Measurements from ENCODE around the gene HGD.

Gene HGD

DNA sequence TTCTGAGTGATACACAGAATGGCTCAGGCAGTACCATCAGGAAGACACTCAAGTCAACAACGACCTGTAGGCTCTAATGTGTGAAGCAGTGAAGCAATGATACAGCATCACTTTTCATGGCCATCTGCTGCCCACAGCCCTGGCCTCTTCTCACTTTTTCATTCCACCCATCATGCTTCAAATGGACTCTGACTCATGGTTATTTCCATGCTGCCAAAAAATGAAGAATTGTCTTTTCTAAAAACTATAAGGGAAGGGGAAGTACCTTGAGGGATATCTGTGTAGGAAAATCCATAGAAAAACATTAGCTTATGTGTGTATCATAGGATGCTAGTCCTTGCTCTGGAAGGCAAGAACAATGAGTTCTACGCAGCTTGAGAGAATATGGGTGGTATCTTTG is 11.5 kb downstream of the HGD start:
- no peaks in the 10 kb centered on the region for H3K36me3 ChIP-seq (replicated peaks; ENCODE audit: low read depth, low read length)
- no peak for TF ChIP-seq EZH2phosphoT487 (IDR thresholded peaks at IDR 0.05; ENCODE audit: low read depth)
- TF ChIP-seq, protein P1, sequence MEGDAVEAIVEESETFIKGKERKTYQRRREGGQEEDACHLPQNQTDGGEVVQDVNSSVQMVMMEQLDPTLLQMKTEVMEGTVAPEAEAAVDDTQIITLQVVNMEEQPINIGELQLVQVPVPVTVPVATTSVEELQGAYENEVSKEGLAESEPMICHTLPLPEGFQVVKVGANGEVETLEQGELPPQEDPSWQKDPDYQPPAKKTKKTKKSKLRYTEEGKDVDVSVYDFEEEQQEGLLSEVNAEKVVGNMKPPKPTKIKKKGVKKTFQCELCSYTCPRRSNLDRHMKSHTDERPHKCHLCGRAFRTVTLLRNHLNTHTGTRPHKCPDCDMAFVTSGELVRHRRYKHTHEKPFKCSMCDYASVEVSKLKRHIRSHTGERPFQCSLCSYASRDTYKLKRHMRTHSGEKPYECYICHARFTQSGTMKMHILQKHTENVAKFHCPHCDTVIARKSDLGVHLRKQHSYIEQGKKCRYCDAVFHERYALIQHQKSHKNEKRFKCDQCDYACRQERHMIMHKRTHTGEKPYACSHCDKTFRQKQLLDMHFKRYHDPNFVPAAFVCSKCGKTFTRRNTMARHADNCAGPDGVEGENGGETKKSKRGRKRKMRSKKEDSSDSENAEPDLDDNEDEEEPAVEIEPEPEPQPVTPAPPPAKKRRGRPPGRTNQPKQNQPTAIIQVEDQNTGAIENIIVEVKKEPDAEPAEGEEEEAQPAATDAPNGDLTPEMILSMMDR (IDR thresholded peaks at IDR 0.05; ENCODE audit: low read depth, low read length): no peak
- H3K27ac ChIP-seq (ENCODE audit: low read length): no peak overlapping the region
- H3K4me3 ChIP-seq (ENCODE audit: low read length): no peak overlapping the region
- H3K4me2 ChIP-seq (ENCODE audit: low read length): no peak overlapping the region
- no peaks in the 10 kb centered on the region for H3K79me2 ChIP-seq (ENCODE audit: low read length)
- no peaks in the 10 kb centered on the region for H3K4me1 ChIP-seq (ENCODE audit: low read length)
- no peaks in the 10 kb centered on the region for H4K20me1 ChIP-seq (ENCODE audit: insufficient read depth, low read length)
- H3K9me3 ChIP-seq (ENCODE audit: insufficient read depth, low read length): no peaks in the 10 kb centered on the region
- no peak overlapping the region for H3K9ac ChIP-seq (ENCODE audit: low read length)
- H3K27me3 ChIP-seq (ENCODE audit: low read depth, low read length): no peaks in the 10 kb centered on the region
- no peak overlapping the region for H2AFZ ChIP-seq (ENCODE audit: low read depth, low read length)

- H3K9me3 ChIP-seq (ENCODE audit: insufficient read depth, low read length): no peaks in the 10 kb centered on the region
- TF ChIP-seq, protein P1 (IDR thresholded peaks at IDR 0.05; ENCODE audit: low read depth, low read length): no peak
- no peak for TF ChIP-seq EZH2phosphoT487 (IDR thresholded peaks at IDR 0.05; ENCODE audit: low read depth)
- no peak overlapping the region for H3K27ac ChIP-seq (ENCODE audit: low read length)
- no peak overlapping the region for H3K4me3 ChIP-seq (ENCODE audit: low read length)
- H2AFZ ChIP-seq (ENCODE audit: low read depth, low read length): no peak overlapping the region
- H3K4me2 ChIP-seq (ENCODE audit: low read length): no peak overlapping the region
- no peak overlapping the region for H3K9ac ChIP-seq (ENCODE audit: low read length)
- H3K4me1 ChIP-seq (ENCODE audit: low read length): no peaks in the 10 kb centered on the region
- no peaks in the 10 kb centered on the region for H3K27me3 ChIP-seq (ENCODE audit: low read depth, low read length)
- H3K36me3 ChIP-seq (replicated peaks; ENCODE audit: low read depth, low read length): no peaks in the 10 kb centered on the region
- H4K20me1 ChIP-seq (ENCODE audit: insufficient read depth, low read length): no peaks in the 10 kb centered on the region
- no peaks in the 10 kb centered on the region for H3K79me2 ChIP-seq (ENCODE audit: low read length)
Observed at GRCh38 chr3:120664926-120665325, 17.1 kb downstream of the HGD start.

GRCh38 chr3:120661945-120662344 is 20.1 kb downstream of the HGD start:
- Histone ChIP-seq H3K4me2 (ENCODE audit: low read length) (no peak overlapping the region), H3K27ac (ENCODE audit: low read length) (no peak overlapping the region), H3K4me1 (ENCODE audit: low read length) (no peaks in the 10 kb centered on the region)

DNA sequence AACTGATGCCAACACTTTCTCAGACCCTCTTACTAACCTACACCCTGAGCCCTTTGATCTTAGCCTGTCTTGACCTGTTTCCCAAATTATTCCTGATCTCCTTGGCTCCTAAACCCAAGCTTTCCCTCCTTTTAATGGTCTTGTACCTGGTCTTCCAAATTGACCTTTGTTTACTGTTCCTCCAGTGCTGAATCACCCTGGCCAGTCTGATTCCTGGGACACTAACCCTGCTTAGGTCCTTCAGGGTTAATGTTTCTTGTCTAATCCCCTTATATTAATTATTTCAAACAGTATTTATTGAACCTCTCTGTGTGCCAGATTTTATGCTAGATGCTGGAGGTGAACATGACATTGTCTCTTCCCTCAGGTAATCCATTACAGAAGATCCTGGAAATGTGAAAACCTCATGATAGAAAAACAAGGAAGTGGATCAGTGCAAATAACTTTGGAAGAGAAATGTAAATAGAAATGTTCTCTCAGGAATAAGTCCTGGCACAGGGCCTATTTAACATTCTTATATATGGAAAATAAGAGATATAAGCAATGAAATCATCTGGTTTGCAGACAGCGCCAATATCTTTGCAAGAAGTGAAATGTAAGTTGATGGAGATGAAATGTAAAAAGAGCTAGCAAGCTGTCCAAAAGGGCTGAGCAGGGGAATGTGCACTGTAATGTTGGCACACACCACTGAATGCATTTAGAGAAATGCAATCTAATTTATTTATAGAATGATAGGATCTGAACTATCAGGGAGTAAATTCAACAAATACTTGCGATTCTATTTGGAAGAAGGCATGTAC is 20.7 kb downstream of the HGD start:
- Histone ChIP-seq H3K4me1 (ENCODE audit: low read length) (no peaks in the 10 kb centered on the region), H3K9ac (ENCODE audit: low read length) (no peak overlapping the region), H3K4me2 (ENCODE audit: low read length) (no peak overlapping the region), H4K20me1 (ENCODE audit: insufficient read depth, low read length) (no peaks in the 10 kb centered on the region), H3K79me2 (ENCODE audit: low read length) (no peaks in the 10 kb centered on the region), H3K36me3 (replicated peaks; ENCODE audit: low read depth, low read length) (no peaks in the 10 kb centered on the region), H2AFZ (ENCODE audit: low read depth, low read length) (no peak overlapping the region), H3K27me3 (ENCODE audit: low read depth, low read length) (no peaks in the 10 kb centered on the region), H3K9me3 (ENCODE audit: insufficient read depth, low read length) (no peaks in the 10 kb centered on the region), H3K27ac (ENCODE audit: low read length) (no peak overlapping the region), H3K4me3 (ENCODE audit: low read length) (no peak overlapping the region)
- TF ChIP-seq, protein P1 (IDR thresholded peaks at IDR 0.05; ENCODE audit: low read depth, low read length): no peak
- no peak for TF ChIP-seq EZH2phosphoT487 (IDR thresholded peaks at IDR 0.05; ENCODE audit: low read depth)

More at GRCh38 chr3:120661945-120662344, 20.1 kb downstream of the HGD start:
- H3K36me3 ChIP-seq (replicated peaks; ENCODE audit: low read depth, low read length): no peaks in the 10 kb centered on the region
- no peaks in the 10 kb centered on the region for H4K20me1 ChIP-seq (ENCODE audit: insufficient read depth, low read length)
- H3K27me3 ChIP-seq (ENCODE audit: low read depth, low read length): no peaks in the 10 kb centered on the region
- no peak for TF ChIP-seq EZH2phosphoT487 (IDR thresholded peaks at IDR 0.05; ENCODE audit: low read depth)
- TF ChIP-seq, protein P1 (IDR thresholded peaks at IDR 0.05; ENCODE audit: low read depth, low read length): no peak
- no peaks in the 10 kb centered on the region for H3K79me2 ChIP-seq (ENCODE audit: low read length)
- H2AFZ ChIP-seq (ENCODE audit: low read depth, low read length): no peak overlapping the region
- H3K9me3 ChIP-seq (ENCODE audit: insufficient read depth, low read length): no peaks in the 10 kb centered on the region
- H3K9ac ChIP-seq (ENCODE audit: low read length): no peak overlapping the region
- no peak overlapping the region for H3K4me3 ChIP-seq (ENCODE audit: low read length)

Data from OCI-LY3 (cell line).